GM12878 (cell line): ENCODE measurements around the gene COG4. TPM values are rescaled to one million over a fixed set of nuclear protein-coding genes. Genes with fewer than 3 reads are reported as not detected.

ENCODE experiments used
- ATAC-seq: fragments of 200-7000 bp; cut with Tn5 transposase; 3 replicates; pipeline ENCODE4 v1.9.1; 2020; ENCODE audit warnings: mild to moderate bottlenecking, moderate library complexity
- BruUV-seq: library from RNA; stranded (reverse); fragments of 400-500 nt; replicated peaks from 2 replicates; lab custom pipeline; 2021; lab: Mats Ljungman, UMichigan
- CTCF ChIA-PET: fragments of 300-600 bp; sonication (Branson Sonifier 250); formaldehyde crosslinking; extraction: SDS; loops from one replicate; lab custom pipeline; 2021; ENCODE audit warnings: inconsistent platforms; lab: Yijun Ruan, JAX
- POLR2A ChIA-PET: fragments of 350-600 bp; formaldehyde crosslinking; extraction: SDS; loops from one replicate; lab custom pipeline; 2021; ENCODE audit warnings: inconsistent platforms; lab: Charles Lee
- RAD21 ChIA-PET: fragments of 300-600 bp; sonication (Branson Sonifier 250); formaldehyde crosslinking; loops from one replicate; lab custom pipeline; 2023; ENCODE audit warnings: antibody characterized with exemption; ENCODE audit not compliant: unreplicated experiment; lab: Charles Lee
- SMC1A ChIA-PET: fragments of 300-600 bp; sonication (Branson Sonifier 250); formaldehyde crosslinking; loops from one replicate; lab custom pipeline; 2023; ENCODE audit not compliant: unreplicated experiment, uncharacterized antibody; lab: Charles Lee
- DNase-seq: peaks from one replicate; pipeline ENCODE4 v3.0.0-alpha.2; 2011; ENCODE audit warnings: low read depth, low spot score
- FAIRE-seq: peaks from 3 replicates; lab custom pipeline; 2011; peaks lifted over from hg19 to GRCh38; lab: Jason Lieb, UNC
- H2AFZ ChIP-seq: 2 replicates; pipeline ENCODE4 v1.6.0; 2011; ENCODE audit warnings: low read depth, low read length, control low read depth; ENCODE audit not compliant: control insufficient read depth
- H3K27ac ChIP-seq: 2 replicates; pipeline ENCODE4 v1.5.1; 2011; ENCODE audit warnings: control low read depth; ENCODE audit not compliant: control insufficient read depth, insufficient read depth
- H3K27me3 ChIP-seq, 2 experiments: replicated peaks in 1 of 2; 2 replicates each; pipeline versions ENCODE4 v1.6.0 to v1.6.1; 2011; ENCODE audit warnings: low read length in 1 of 2; ENCODE audit not compliant: control insufficient read depth in 2 of 2, insufficient read depth in 2 of 2
- H3K36me3 ChIP-seq, 2 experiments: 2 replicates each; pipeline ENCODE4 v1.5.1; 2011; ENCODE audit warnings: low read length in 1 of 2; ENCODE audit not compliant: control insufficient read depth in 2 of 2, insufficient read depth in 2 of 2
- H3K4me1 ChIP-seq: 2 replicates; pipeline ENCODE4 v1.6.1; 2011; ENCODE audit warnings: mild to moderate bottlenecking, low read length, moderate library complexity, mixed read lengths; ENCODE audit not compliant: control insufficient read depth, insufficient read depth
- H3K4me2 ChIP-seq: 2 replicates; pipeline ENCODE4 v1.6.0; 2011; ENCODE audit warnings: control low read depth; ENCODE audit not compliant: control insufficient read depth, insufficient read depth
- H3K4me3 ChIP-seq: fragments of 200-600 bp; sonication (generic); 2 replicates; pipeline ENCODE4 v1.5.1; 2016
- H3K79me2 ChIP-seq: 2 replicates; pipeline ENCODE4 v1.6.0; 2011; ENCODE audit warnings: low read length; ENCODE audit not compliant: control insufficient read depth, insufficient read depth
- H3K9ac ChIP-seq: 2 replicates; pipeline ENCODE4 v1.8.0; 2011; ENCODE audit warnings: low read length, control low read depth, mixed read lengths; ENCODE audit not compliant: control insufficient read depth, insufficient read depth
- H3K9me3 ChIP-seq: replicated peaks from 3 replicates; pipeline ENCODE4 v1.5.1; 2011; ENCODE audit warnings: mild to moderate bottlenecking, low read length; ENCODE audit not compliant: control insufficient read depth, insufficient read depth
- H4K20me1 ChIP-seq: 2 replicates; pipeline ENCODE4 v1.6.0; 2011; ENCODE audit not compliant: control insufficient read depth, insufficient read depth
- CREB1 ChIP-seq: IDR thresholded peaks from 2 replicates; pipeline ENCODE4 v1.6.1; 2012; ENCODE audit warnings: low read depth, mild to moderate bottlenecking, inconsistent platforms
- GATAD2B ChIP-seq: fragments of 450-650 bp; conservative IDR thresholded peaks from 2 replicates; pipeline ENCODE4 v1.6.1; 2017; ENCODE audit warnings: low read depth, mild to moderate bottlenecking, moderate library complexity
- HDGF ChIP-seq: fragments of 450-650 bp; IDR thresholded peaks from 2 replicates; pipeline ENCODE4 v1.6.1; 2016; ENCODE audit warnings: antibody characterized with exemption
- IRF4 ChIP-seq: IDR thresholded peaks from 2 replicates; pipeline ENCODE4 v1.6.1; 2011; ENCODE audit warnings: low read depth, low read length
- MTA2 ChIP-seq: fragments of 450-650 bp; IDR thresholded peaks from 2 replicates; pipeline ENCODE4 v1.6.1; 2016; ENCODE audit warnings: low read depth, mild to moderate bottlenecking, moderate library complexity
- NFIC ChIP-seq: IDR thresholded peaks from 2 replicates; pipeline ENCODE4 v1.6.1; 2012; ENCODE audit warnings: low read depth, mild to moderate bottlenecking, inconsistent platforms, low read length, moderate library complexity
- NR2C2 ChIP-seq: IDR thresholded peaks from 2 replicates; pipeline ENCODE4 v1.6.1; 2011; ENCODE audit warnings: borderline replicate concordance, low read depth; ENCODE audit not compliant: control insufficient read depth, insufficient read length
- STAT1 ChIP-seq: fragments of 450-650 bp; conservative IDR thresholded peaks from 2 replicates; pipeline ENCODE4 v1.6.1; 2014; ENCODE audit warnings: antibody characterized with exemption, mild to moderate bottlenecking
- WGBS: methylation state at CpG from one replicate; pipeline ENCODE4 v1.1.6; 2016; ENCODE audit warnings: low lambda C conversion rate; ENCODE audit not compliant: insufficient replicate concordance, insufficient coverage; ENCODE audit errors: missing lambda C conversion rate; 5-methylcytosine and 5-hydroxymethylcytosine counted together
- in situ Hi-C: fragments of 300-500 bp; cut with MboI; formaldehyde crosslinking; loops from 9 replicates; pipeline ENCODE4 v1.14.3; 2018; ENCODE audit warnings: mixed read lengths
- intact Hi-C: fragments of 100-400 bp; cut with micrococcal nuclease; formaldehyde crosslinking; loops from one replicate; pipeline ENCODE4 v1.14.2; 2022; ENCODE audit not compliant: unreplicated experiment
- polyA plus RNA-seq, 11 experiments: library from polyadenylated mRNA; depleted of rRNA in 4 of 11; unstranded in 6 of 11; stranded (reverse) in 5 of 11; fragments of >200 nt; fragmentation: Nextera tagmentation in 4 of 11; fragmentation: Illumina TruSeq in 1 of 11; extraction: Ambion mirVana in 4 of 11; extraction: Trizol in 1 of 11; gene quantifications; 1 replicate in 1 of 11; 2 replicates in 10 of 11; pipeline versions ENCODE4 v1.2.1 to v1.2.3, GENCODE V29; 2011 to 2016; ENCODE audit warnings: inconsistent platforms in 2 of 11, missing spikeins in 2 of 11, low read depth in 1 of 11
- total RNA-seq, 4 experiments: library from RNA; depleted of rRNA in 3 of 4; stranded (reverse); fragments of >200 nt in 3 of 4; fragmentation: Illumina TruSeq in 1 of 4; extraction: Trizol in 1 of 4; gene quantifications; 2 replicates each; pipeline versions ENCODE4 v1.2.1 to v1.2.3, GENCODE V29; 2013 to 2021
- TF ChIP-seq, protein P1 (sequence below): fragments of 450-650 bp; IDR thresholded peaks from 2 replicates; pipeline ENCODE4 v1.6.1; 2017; ENCODE audit warnings: mild to moderate bottlenecking, moderate library complexity
- TF ChIP-seq, protein P2 (sequence below): fragments of 450-650 bp; IDR thresholded peaks from 2 replicates; pipeline ENCODE4 v1.6.1; 2016; ENCODE audit warnings: mild to moderate bottlenecking
- TF ChIP-seq, protein P3 (sequence below): fragments of 450-650 bp; IDR thresholded peaks from 2 replicates; pipeline ENCODE4 v1.6.1; 2014; ENCODE audit warnings: mild to moderate bottlenecking
- TF ChIP-seq, protein P4 (sequence below): fragments of 450-650 bp; IDR thresholded peaks from 2 replicates; pipeline ENCODE4 v1.6.1; 2016; ENCODE audit warnings: mild to moderate bottlenecking

Gene COG4
- total and polyA plus RNA-seq, 10 of the 15 experiments (the other 5 are each of a cell fraction or from before 2014, with no cell fraction given): 7.0 to 57.7 (median 33.0) TPM

DNA sequence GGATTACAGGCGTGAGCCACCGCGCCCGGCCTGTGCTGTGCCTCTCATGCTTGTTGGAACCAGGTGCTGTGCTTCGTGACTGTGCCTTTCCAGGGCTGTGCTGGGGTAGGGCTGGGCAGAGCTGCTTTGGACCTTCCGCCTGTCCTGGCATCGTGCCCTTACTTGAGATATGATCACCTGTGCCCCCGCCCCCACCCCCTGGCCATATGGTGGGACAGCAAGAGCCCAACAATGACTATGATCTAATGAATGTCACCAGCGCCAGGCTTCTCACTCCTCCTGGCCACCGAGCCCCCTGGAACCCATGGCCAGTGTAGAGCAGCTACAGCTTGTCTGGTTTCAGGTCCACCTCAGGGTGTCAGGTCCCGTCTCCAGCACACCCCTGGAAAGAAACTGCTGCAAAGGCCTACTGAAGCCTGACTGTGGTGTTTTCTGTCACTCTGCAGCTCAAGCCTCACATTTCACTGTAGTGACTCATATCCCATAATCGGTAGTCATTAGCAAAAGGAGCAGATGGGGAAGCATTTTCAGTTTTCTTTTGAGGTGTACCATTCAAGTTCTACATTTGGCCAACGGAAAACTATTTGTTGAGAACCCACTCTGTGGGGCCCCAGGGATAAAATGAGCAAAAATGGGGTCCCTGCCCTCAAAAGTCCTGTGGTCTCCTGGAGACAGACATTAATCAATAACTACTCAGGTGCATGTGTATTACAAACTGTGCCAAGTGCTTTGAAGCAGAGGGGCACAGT is 46.9 kb downstream of the COG4 start (continued):
- TF ChIP-seq CREB1 (peak; percentile 69), GATAD2B (peak; percentile 82), IRF4 (peak; percentile 94)
- TF ChIP-seq, protein P1, sequence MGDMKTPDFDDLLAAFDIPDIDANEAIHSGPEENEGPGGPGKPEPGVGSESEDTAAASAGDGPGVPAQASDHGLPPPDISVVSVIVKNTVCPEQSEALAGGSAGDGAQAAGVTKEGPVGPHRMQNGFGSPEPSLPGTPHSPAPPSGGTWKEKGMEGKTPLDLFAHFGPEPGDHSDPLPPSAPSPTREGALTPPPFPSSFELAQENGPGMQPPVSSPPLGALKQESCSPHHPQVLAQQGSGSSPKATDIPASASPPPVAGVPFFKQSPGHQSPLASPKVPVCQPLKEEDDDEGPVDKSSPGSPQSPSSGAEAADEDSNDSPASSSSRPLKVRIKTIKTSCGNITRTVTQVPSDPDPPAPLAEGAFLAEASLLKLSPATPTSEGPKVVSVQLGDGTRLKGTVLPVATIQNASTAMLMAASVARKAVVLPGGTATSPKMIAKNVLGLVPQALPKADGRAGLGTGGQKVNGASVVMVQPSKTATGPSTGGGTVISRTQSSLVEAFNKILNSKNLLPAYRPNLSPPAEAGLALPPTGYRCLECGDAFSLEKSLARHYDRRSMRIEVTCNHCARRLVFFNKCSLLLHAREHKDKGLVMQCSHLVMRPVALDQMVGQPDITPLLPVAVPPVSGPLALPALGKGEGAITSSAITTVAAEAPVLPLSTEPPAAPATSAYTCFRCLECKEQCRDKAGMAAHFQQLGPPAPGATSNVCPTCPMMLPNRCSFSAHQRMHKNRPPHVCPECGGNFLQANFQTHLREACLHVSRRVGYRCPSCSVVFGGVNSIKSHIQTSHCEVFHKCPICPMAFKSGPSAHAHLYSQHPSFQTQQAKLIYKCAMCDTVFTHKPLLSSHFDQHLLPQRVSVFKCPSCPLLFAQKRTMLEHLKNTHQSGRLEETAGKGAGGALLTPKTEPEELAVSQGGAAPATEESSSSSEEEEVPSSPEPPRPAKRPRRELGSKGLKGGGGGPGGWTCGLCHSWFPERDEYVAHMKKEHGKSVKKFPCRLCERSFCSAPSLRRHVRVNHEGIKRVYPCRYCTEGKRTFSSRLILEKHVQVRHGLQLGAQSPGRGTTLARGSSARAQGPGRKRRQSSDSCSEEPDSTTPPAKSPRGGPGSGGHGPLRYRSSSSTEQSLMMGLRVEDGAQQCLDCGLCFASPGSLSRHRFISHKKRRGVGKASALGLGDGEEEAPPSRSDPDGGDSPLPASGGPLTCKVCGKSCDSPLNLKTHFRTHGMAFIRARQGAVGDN: peak; percentile 93

DNA sequence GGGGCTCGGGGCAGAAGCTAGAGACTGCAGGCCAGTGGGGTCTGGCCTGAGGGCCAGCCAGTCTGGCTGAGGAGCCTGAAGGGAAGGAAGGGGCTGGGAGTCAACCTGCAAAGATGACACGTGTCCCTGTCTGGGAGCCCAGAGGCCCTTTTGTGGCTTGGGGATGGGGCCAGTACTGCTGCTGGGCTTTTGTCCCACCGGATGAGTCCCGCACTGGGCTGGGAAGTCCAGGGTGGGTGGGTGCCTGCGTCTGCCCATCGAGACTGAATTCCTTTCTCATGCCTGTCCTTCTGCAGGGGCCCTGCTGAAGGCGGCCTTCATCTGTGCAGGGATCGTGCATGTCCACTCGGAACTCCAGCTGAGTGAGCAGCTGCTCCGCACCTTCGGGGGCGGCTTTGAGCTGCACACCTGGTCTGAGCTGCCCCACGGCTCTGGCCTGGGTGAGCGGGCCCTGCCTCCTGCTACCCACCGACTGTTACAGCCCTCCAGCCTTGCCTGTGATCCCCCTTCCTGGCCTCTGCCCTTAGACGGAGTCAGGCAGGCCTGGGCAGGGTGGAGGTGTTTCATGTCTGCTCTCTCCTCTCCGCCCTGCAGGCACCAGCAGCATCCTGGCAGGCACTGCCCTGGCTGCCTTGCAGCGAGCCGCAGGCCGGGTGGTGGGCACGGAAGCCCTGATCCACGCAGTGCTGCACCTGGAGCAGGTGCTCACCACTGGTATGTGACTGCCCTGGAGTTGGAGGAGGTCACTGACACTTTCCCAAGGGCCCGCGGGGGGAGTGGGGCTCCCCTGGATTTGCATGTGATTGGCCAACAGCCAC is 48.1 kb downstream of the COG4 start:
- BruUV-seq: no TSS peak
- intact Hi-C loops (no loop called here), in situ Hi-C loops (no loop called here)
- SMC1A ChIA-PET: interaction anchor here (1.2 to 1.9 kb wide), 4 partner anchors 16 to 106 kb away, joined by 3 to 6 read pairs (median 4); no protein-coding TSS in a partner anchor
- peak overlapping the region; percentile 84 for H3K27ac ChIP-seq
- peaks cover 27% of the 10 kb centered on the region for H3K4me1 ChIP-seq
- no peaks in the 10 kb centered on the region for H3K79me2 ChIP-seq
- H3K9ac ChIP-seq: no peak overlapping the region
- no peaks in the 10 kb centered on the region for H3K9me3 ChIP-seq
- CTCF ChIA-PET: interaction anchor here (1.2 to 1.9 kb wide), 2 partner anchors 20 to 81 kb away, joined by 3 to 4 read pairs; no protein-coding TSS in a partner anchor
- no peak for ATAC-seq
- H4K20me1 ChIP-seq: no peaks in the 10 kb centered on the region
- H3K36me3 ChIP-seq: peaks cover 7 to 10% of the 10 kb centered on the region in 2 experiments; a peak in 3 of 4 replicates
- POLR2A ChIA-PET: no interaction called here
- no peak overlapping the region for H3K4me3 ChIP-seq
- H3K4me2 ChIP-seq: no peak overlapping the region
- WGBS: 64% methylated on average over 24 of the region's 24 CpGs
- RAD21 ChIA-PET: interaction anchor here (1.2 to 3.2 kb wide), 2 partner anchors 20 to 43 kb away, joined by 3 to 19 read pairs; no protein-coding TSS in a partner anchor
- H3K27me3 ChIP-seq: no peaks in the 10 kb centered on the region
- no peak overlapping the region for H2AFZ ChIP-seq
- FAIRE-seq: no peak
- DNase-seq: no peak
- TF ChIP-seq STAT1 (no peak), MTA2 (no peak), NFIC (no peak), NR2C2 (no peak), HDGF (no peak)
- TF ChIP-seq, protein P2, sequence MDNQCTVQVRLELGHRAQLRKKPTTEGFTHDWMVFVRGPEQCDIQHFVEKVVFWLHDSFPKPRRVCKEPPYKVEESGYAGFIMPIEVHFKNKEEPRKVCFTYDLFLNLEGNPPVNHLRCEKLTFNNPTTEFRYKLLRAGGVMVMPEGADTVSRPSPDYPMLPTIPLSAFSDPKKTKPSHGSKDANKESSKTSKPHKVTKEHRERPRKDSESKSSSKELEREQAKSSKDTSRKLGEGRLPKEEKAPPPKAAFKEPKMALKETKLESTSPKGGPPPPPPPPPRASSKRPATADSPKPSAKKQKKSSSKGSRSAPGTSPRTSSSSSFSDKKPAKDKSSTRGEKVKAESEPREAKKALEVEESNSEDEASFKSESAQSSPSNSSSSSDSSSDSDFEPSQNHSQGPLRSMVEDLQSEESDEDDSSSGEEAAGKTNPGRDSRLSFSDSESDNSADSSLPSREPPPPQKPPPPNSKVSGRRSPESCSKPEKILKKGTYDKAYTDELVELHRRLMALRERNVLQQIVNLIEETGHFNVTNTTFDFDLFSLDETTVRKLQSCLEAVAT: no peak
- TF ChIP-seq, protein P3, sequence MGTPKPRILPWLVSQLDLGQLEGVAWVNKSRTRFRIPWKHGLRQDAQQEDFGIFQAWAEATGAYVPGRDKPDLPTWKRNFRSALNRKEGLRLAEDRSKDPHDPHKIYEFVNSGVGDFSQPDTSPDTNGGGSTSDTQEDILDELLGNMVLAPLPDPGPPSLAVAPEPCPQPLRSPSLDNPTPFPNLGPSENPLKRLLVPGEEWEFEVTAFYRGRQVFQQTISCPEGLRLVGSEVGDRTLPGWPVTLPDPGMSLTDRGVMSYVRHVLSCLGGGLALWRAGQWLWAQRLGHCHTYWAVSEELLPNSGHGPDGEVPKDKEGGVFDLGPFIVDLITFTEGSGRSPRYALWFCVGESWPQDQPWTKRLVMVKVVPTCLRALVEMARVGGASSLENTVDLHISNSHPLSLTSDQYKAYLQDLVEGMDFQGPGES: no peak
- TF ChIP-seq, protein P4, sequence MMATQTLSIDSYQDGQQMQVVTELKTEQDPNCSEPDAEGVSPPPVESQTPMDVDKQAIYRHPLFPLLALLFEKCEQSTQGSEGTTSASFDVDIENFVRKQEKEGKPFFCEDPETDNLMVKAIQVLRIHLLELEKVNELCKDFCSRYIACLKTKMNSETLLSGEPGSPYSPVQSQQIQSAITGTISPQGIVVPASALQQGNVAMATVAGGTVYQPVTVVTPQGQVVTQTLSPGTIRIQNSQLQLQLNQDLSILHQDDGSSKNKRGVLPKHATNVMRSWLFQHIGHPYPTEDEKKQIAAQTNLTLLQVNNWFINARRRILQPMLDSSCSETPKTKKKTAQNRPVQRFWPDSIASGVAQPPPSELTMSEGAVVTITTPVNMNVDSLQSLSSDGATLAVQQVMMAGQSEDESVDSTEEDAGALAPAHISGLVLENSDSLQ: no peak
